GM10266 (cell line): ENCODE results near the gene SHB.

ENCODE experiments used
- DNase-seq: peaks from one replicate; pipeline ENCODE4 v3.0.0; 2012; ENCODE audit errors: extremely low spot score
- CTCF ChIP-seq: IDR thresholded peaks from 2 replicates; pipeline ENCODE4 v1.5.1; 2012; ENCODE audit warnings: mild to moderate bottlenecking, low read depth; ENCODE audit not compliant: control insufficient read depth, insufficient read depth; ENCODE audit errors: missing control alignments

The SHB gene

DNA sequence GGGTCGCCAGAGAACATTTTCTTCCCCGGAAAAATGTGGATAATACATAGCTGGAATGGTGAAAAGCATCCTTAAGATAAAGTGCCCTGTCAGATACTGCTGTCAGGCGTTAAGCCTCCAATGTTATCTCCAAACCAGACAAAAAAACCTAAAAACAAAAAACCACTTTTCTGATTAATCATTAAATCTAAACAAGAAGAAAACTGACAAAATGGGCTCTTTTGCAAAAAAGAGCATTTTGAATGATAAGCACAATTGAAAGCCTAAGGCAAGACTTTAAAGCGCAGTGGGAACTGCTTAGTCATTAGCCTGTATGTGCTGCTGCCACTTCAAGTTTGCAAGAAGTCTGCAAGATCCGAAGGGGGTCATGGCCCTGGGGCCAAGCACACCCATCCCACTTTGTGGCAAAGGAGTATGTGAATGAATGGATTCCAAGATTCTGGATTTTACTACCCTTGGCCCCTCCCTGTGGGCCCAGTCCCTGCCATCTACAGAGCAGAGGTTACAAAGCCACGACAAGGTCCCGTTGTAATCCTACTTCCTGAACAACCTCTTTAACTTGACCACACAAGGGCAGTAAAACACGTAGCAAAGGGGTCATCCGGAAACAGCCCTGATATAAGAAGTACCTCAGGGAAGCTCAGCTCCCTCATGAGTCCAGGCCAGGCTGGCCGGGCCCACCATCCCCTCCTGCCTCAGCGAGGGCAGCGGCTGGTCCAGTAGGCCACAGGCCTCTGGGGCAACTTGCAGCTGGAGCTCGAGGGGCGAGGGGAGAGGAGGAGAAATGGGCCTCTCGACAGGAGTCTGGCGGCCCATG, 29.7 kb downstream of the SHB start:
- no peak for DNase-seq
- no peak for TF ChIP-seq CTCF

DNA sequence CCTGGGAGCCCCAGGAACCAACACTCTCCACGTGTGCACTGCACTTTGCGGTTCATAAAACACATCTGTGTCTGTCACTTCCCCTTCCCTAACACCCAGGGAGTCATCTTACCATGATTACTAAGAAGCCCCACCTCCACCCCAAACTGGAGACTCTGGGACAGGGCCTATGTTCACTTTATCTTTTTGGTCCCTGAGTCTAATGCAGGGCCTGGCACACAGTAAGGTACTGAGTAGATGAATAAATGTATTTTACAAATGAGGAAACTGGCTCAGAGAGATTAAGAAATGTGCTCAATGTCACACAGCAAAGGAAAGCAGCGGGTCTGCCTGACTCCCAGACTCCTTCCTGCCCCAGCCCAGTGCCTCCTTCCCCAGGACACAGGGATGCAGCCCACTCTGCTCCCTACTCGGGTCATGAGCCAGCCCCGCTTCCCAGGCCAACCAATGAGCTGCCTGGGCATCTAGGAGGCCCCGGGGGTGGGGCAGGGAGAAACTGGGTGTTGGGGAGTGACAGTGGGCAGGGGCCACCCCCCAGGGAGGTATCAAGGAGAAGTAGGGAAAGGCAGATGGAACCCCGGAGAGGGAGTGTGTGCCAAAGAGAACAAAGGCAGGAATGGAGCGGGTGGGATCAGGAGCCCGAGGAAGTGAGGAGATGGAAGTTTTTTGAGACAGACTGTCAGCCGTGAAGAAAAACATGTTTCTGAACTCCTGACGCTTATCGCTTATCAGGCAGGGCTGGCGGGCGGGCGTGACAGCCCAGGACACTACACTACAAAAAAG, 30.5 kb downstream of the SHB start:
- DNase-seq = no peak

DNA sequence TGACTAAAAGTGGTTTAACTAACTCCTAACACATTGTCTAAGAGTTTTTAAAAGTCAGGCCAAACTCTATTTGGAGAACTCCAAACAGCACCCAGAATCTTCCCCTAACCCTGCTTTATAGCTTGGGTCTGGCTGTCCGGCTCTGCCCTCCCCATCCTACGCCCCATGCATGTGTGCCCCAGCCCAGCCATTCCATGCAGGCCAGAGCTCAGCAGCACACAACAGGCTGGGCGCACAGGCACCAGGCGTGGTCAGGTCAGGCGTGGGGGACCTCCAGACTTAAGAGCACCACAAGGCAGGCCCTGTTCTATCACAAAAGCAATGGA, 31.1 kb downstream of the SHB start:
- no peak for DNase-seq
- TF ChIP-seq CTCF = no peak

More for the DNA sequence above, 30.5 kb downstream of the SHB start:
- no peak for TF ChIP-seq CTCF

GRCh38 chr9:38036359-38037084, 32.5 kb downstream of the SHB start:
- TF ChIP-seq CTCF = no peak
- no peak for DNase-seq

- DNase-seq = no peak
- no peak for TF ChIP-seq CTCF
Measured at GRCh38 chr9:38035873-38036272, 33.2 kb downstream of the SHB start.

- TF ChIP-seq CTCF = no peak
- DNase-seq = no peak
Measured at GRCh38 chr9:38033941-38034340, 35.1 kb downstream of the SHB start.
